ENCODE results near the gene CNMD. TPM values are rescaled to one million over a fixed set of nuclear protein-coding genes. Genes with fewer than 3 reads are reported as not detected.

The CNMD gene
- polyA plus RNA-seq, 1 donor (not counting 4 experiments of a cell fraction or from before 2014, with no cell fraction given) = not detected

GRCh38 chr13:52750713-52751112 lies 11.1 kb upstream of the CNMD start:
- peak; percentile 83 for FAIRE-seq
- Histone ChIP-seq H3K36me3 (ENCODE audit: control insufficient read depth in 2 of 2, extremely low read depth in 1 of 2, insufficient read depth in 2 of 2, low read length in 2 of 2) (no peaks in the 10 kb centered on the region), H4K20me1 (ENCODE audit: control insufficient read depth, extremely low read depth, insufficient read depth, low read length) (no peaks in the 10 kb centered on the region), H3K4me2 (ENCODE audit: control insufficient read depth, extremely low read depth, insufficient read depth, low read depth, low read length) (no peak overlapping the region), H3K4me1 (ENCODE audit: control insufficient read depth, extremely low read depth, insufficient read depth, low read length) (peaks cover 6% of the 10 kb centered on the region), H3K9me1 (ENCODE audit: control insufficient read depth, extremely low read depth, insufficient read depth, low read length) (no peaks in the 10 kb centered on the region), H3K9ac (ENCODE audit: control insufficient read depth, extremely low read depth, insufficient read depth, low read length) (no peak overlapping the region), H3K4me3 (ENCODE audit: control insufficient read depth in 2 of 3, extremely low read depth in 1 of 3, insufficient read depth in 2 of 3, low read depth in 1 of 3, low read length in 3 of 3) (no peak overlapping the region), H3K79me2 (ENCODE audit: control insufficient read depth, insufficient read depth, low read length) (no peaks in the 10 kb centered on the region), H2AFZ (ENCODE audit: control insufficient read depth, low read length) (no peak overlapping the region), H3K27me3 (ENCODE audit: control insufficient read depth, extremely low read depth, insufficient read depth, low read length) (no peaks in the 10 kb centered on the region), H3K9me3 (ENCODE audit: control insufficient read depth, low read depth, low read length) (no peaks in the 10 kb centered on the region), H3K27ac (ENCODE audit: control insufficient read depth, insufficient read depth, low read length) (no peak overlapping the region)
- dilution Hi-C loops (cut with MboI; ENCODE audit: extremely low pct_ligation_motif_present, low sequenced_read_pairs) = no loop called here
- no peak for TF ChIP-seq CTCF (optimal IDR thresholded peaks at IDR 0.05 in 1 of 3, IDR thresholded peaks at IDR 0.05 in 1 of 3, conservative IDR thresholded peaks at IDR 0.05 in 1 of 3; ENCODE audit: extremely low read depth in 1 of 3, insufficient read depth in 2 of 3, low read length in 3 of 3)
- no peak for TF ChIP-seq EZH2 (IDR thresholded peaks at IDR 0.05; ENCODE audit: low read length)
- DNase-seq (ENCODE audit: low read depth, low spot score) = no peak

- no peaks in the 10 kb centered on the region for H3K79me2 ChIP-seq (ENCODE audit: control insufficient read depth, insufficient read depth, low read length)
- no peaks in the 10 kb centered on the region for H3K27me3 ChIP-seq (ENCODE audit: control insufficient read depth, extremely low read depth, insufficient read depth, low read length)
- no peaks in the 10 kb centered on the region for H3K36me3 ChIP-seq (ENCODE audit: control insufficient read depth in 2 of 2, extremely low read depth in 1 of 2, insufficient read depth in 2 of 2, low read length in 2 of 2)
- H4K20me1 ChIP-seq (ENCODE audit: control insufficient read depth, extremely low read depth, insufficient read depth, low read length) = no peaks in the 10 kb centered on the region
- no peak for DNase-seq (ENCODE audit: low read depth, low spot score)
- dilution Hi-C loops (cut with MboI; ENCODE audit: extremely low pct_ligation_motif_present, low sequenced_read_pairs) = no loop called here
- H3K9me1 ChIP-seq (ENCODE audit: control insufficient read depth, extremely low read depth, insufficient read depth, low read length) = no peaks in the 10 kb centered on the region
- H3K4me2 ChIP-seq (ENCODE audit: control insufficient read depth, extremely low read depth, insufficient read depth, low read depth, low read length) = no peak overlapping the region
- no peak overlapping the region for H3K27ac ChIP-seq (ENCODE audit: control insufficient read depth, insufficient read depth, low read length)
- no peak for FAIRE-seq
- no peak for TF ChIP-seq EZH2 (IDR thresholded peaks at IDR 0.05; ENCODE audit: low read length)
- TF ChIP-seq CTCF (optimal IDR thresholded peaks at IDR 0.05 in 1 of 3, IDR thresholded peaks at IDR 0.05 in 1 of 3, conservative IDR thresholded peaks at IDR 0.05 in 1 of 3; ENCODE audit: extremely low read depth in 1 of 3, insufficient read depth in 2 of 3, low read length in 3 of 3) = no peak
- no peak overlapping the region for H3K9ac ChIP-seq (ENCODE audit: control insufficient read depth, extremely low read depth, insufficient read depth, low read length)
- no peak overlapping the region for H3K4me3 ChIP-seq (ENCODE audit: control insufficient read depth in 2 of 3, extremely low read depth in 1 of 3, insufficient read depth in 2 of 3, low read depth in 1 of 3, low read length in 3 of 3)
- peaks cover 6% of the 10 kb centered on the region for H3K4me1 ChIP-seq (ENCODE audit: control insufficient read depth, extremely low read depth, insufficient read depth, low read length)
- no peaks in the 10 kb centered on the region for H3K9me3 ChIP-seq (ENCODE audit: control insufficient read depth, low read depth, low read length)
- no peak overlapping the region for H2AFZ ChIP-seq (ENCODE audit: control insufficient read depth, low read length)
Observed at GRCh38 chr13:52749419-52749818, 9.8 kb upstream of the CNMD start.
